Prostate gland (tissue), 2 donors: ENCODE data around the gene RABIF. TPM values are rescaled to one million over a fixed set of nuclear protein-coding genes. Genes with fewer than 3 reads are reported as not detected.

Experiments
- DNase-seq: peaks from one replicate; pipeline ENCODE4 v3.0.0-alpha.2; 2019; ENCODE audit warnings: low spot score
- H3K27ac ChIP-seq, 2 donors: fragments of 200-600 bp; sonication (generic); 2 replicates each; pipeline ENCODE4 v1.5.1; 2017 to 2019
- H3K27me3 ChIP-seq: fragments of 200-600 bp; sonication (generic); replicated peaks from 2 replicates; pipeline ENCODE4 v1.5.1; 2019; ENCODE audit not compliant: insufficient read depth
- H3K36me3 ChIP-seq, 2 donors: fragments of 200-600 bp; sonication (generic); 1 replicate in 1 of 2; 2 replicates in 1 of 2; pipeline versions ENCODE4 v1.5.1 to v1.8.1; 2017 to 2019
- H3K4me1 ChIP-seq: fragments of 200-600 bp; sonication (generic); replicated peaks from 2 replicates; pipeline ENCODE4 v1.5.1; 2019
- H3K4me3 ChIP-seq, 2 donors: fragments of 200-600 bp; sonication (generic); 2 replicates each; pipeline ENCODE4 v1.5.1; 2017 to 2019
- H3K9me3 ChIP-seq: fragments of 200-600 bp; sonication (generic); 2 replicates; pipeline ENCODE4 v1.5.1; 2017
- CTCF ChIP-seq, 4 experiments: fragments of 200-600 bp in 2 of 4; fragments of 450-650 bp in 2 of 4; sonication (generic) in 2 of 4; IDR thresholded peaks; 1 replicate in 3 of 4; 2 replicates in 1 of 4; pipeline ENCODE4 v1.5.1; 2016 to 2019; ENCODE audit warnings: antibody characterized with exemption in 4 of 4, mild to moderate bottlenecking in 2 of 4, moderate library complexity in 2 of 4
- POLR2A ChIP-seq: fragments of 450-650 bp; IDR thresholded peaks from one replicate; pipeline ENCODE4 v1.6.1; 2016; ENCODE audit warnings: antibody characterized with exemption, mild to moderate bottlenecking
- POLR2AphosphoS5 ChIP-seq: sonication (generic); formaldehyde crosslinking; IDR thresholded peaks from one replicate; pipeline ENCODE4 v1.6.1; 2017; ENCODE audit warnings: antibody characterized with exemption
- WGBS: methylation state at CpG from one replicate; pipeline ENCODE4 v1.1.5; 2018; 5-methylcytosine and 5-hydroxymethylcytosine counted together
- intact Hi-C: fragments of 100-400 bp; cut with DNase I; formaldehyde crosslinking; loops from one replicate; pipeline ENCODE4 v1.14.2; 2022
- total RNA-seq, 2 donors: library from RNA; depleted of rRNA; stranded (reverse); fragments of >200 nt; gene quantifications; one replicate each; pipeline ENCODE4 v1.1.0, GENCODE V29; 2016

The RABIF gene
- total RNA-seq, 2 donors from 2014 or later: 6.6 to 14.5 TPM

GRCh38 chr1:202857136-202857610, 31.8 kb downstream of the RABIF start:
- intact Hi-C loops: no loop called here
- WGBS: 73% methylated on average over 4 of the region's 4 CpGs

GRCh38 chr1:202856014-202856413, 32.9 kb downstream of the RABIF start:
- H3K9me3 ChIP-seq: no peaks in the 10 kb centered on the region
- 92% methylated on average over 2 of the region's 2 CpGs for WGBS
- no peak for DNase-seq
- no peaks in the 10 kb centered on the region for H3K36me3 ChIP-seq
- H3K4me3 ChIP-seq: no peak overlapping the region
- no peak overlapping the region for H3K27ac ChIP-seq
- intact Hi-C loops: no loop called here
- no peaks in the 10 kb centered on the region for H3K4me1 ChIP-seq
- no peaks in the 10 kb centered on the region for H3K27me3 ChIP-seq
- TF ChIP-seq CTCF (IDR thresholded peaks at IDR 0.05) (no peak), POLR2AphosphoS5 (no peak), POLR2A (no peak)

More at GRCh38 chr1:202857136-202857610, 31.8 kb downstream of the RABIF start:
- TF ChIP-seq POLR2AphosphoS5: no peak
- TF ChIP-seq CTCF (IDR thresholded peaks at IDR 0.05): no peak
- no peak for TF ChIP-seq POLR2A
- no peak for DNase-seq
- no peak overlapping the region for H3K4me3 ChIP-seq
- no peaks in the 10 kb centered on the region for H3K27me3 ChIP-seq
- H3K4me1 ChIP-seq: peaks cover 4% of the 10 kb centered on the region
- no peaks in the 10 kb centered on the region for H3K9me3 ChIP-seq
- no peak overlapping the region for H3K27ac ChIP-seq
- H3K36me3 ChIP-seq: no peaks in the 10 kb centered on the region

- Histone ChIP-seq H3K4me3 (no peak overlapping the region), H3K4me1 (no peaks in the 10 kb centered on the region), H3K27ac (no peak overlapping the region), H3K9me3 (no peaks in the 10 kb centered on the region), H3K27me3 (no peaks in the 10 kb centered on the region), H3K36me3 (no peaks in the 10 kb centered on the region)
- DNase-seq: no peak
- intact Hi-C loops: no loop called here
- 92% methylated on average over 8 of the region's 8 CpGs for WGBS
- TF ChIP-seq CTCF (IDR thresholded peaks at IDR 0.05) (no peak), POLR2A (no peak), POLR2AphosphoS5 (no peak)
Measured at GRCh38 chr1:202854787-202855186, 34.2 kb downstream of the RABIF start.

- H3K4me1 ChIP-seq: no peaks in the 10 kb centered on the region
- intact Hi-C loops: no loop called here
- WGBS: 59% methylated on average over 14 of the region's 15 CpGs
- no peaks in the 10 kb centered on the region for H3K9me3 ChIP-seq
- TF ChIP-seq CTCF (IDR thresholded peaks at IDR 0.05) (peak in 2 of 4 experiments; percentile 21 to 54), POLR2A (no peak)
- H3K27me3 ChIP-seq: no peaks in the 10 kb centered on the region
- no peak overlapping the region for H3K27ac ChIP-seq
- H3K36me3 ChIP-seq: no peaks in the 10 kb centered on the region
- no peak overlapping the region for H3K4me3 ChIP-seq
- DNase-seq: no peak
Measured at GRCh38 chr1:202852163-202852904, 36.6 kb downstream of the RABIF start.
